ENCODE data around the gene CHMP6. TPM values are rescaled to one million over a fixed set of nuclear protein-coding genes. Genes with fewer than 3 reads are reported as not detected.

CHMP6 gene
- 6.6 and 10.5 TPM in 2 replicates for total RNA-seq (2014; rRNA removed; shearing (Covaris generic))

- DNase-seq (ENCODE audit: low read depth): peak; percentile 71
Observed at GRCh38 chr17:80991645-80992076, at the start of gene CHMP6. TSS of gene CHMP6 (plus strand) at chr17:80991841. CDS start at chr17:80991919, 78 bp downstream.

GRCh38 chr17:80942423-80943345 is 49.0 kb upstream of the CHMP6 start:
- no peak for DNase-seq (ENCODE audit: low read depth)

- no peak for DNase-seq (ENCODE audit: low read depth)
Observed at GRCh38 chr17:80943346-80944145, 48.1 kb upstream of the CHMP6 start.

GRCh38 chr17:80944326-80944725 is 47.3 kb upstream of the CHMP6 start:
- DNase-seq (ENCODE audit: low read depth): no peak

GRCh38 chr17:80945736-80946135 is 45.9 kb upstream of the CHMP6 start:
- DNase-seq (ENCODE audit: low read depth): no peak

- no peak for DNase-seq (ENCODE audit: low read depth)
Observed at GRCh38 chr17:80946449-80946848, 45.2 kb upstream of the CHMP6 start.

GRCh38 chr17:80947200-80947940 is 44.3 kb upstream of the CHMP6 start:
- no peak for DNase-seq (ENCODE audit: low read depth)

- DNase-seq (ENCODE audit: low read depth): no peak
Observed at GRCh38 chr17:80948019-80948975, 43.3 kb upstream of the CHMP6 start.

- no peak for DNase-seq (ENCODE audit: low read depth)
Observed at GRCh38 chr17:80948976-80949450, 42.6 kb upstream of the CHMP6 start.

GRCh38 chr17:80949451-80950421 is 41.9 kb upstream of the CHMP6 start:
- no peak for DNase-seq (ENCODE audit: low read depth)

GRCh38 chr17:80950466-80951120 is 41.0 kb upstream of the CHMP6 start:
- DNase-seq (ENCODE audit: low read depth): no peak

- no peak for DNase-seq (ENCODE audit: low read depth)
Observed at GRCh38 chr17:80951121-80952090, 40.2 kb upstream of the CHMP6 start.

GRCh38 chr17:80952291-80952690 is 39.4 kb upstream of the CHMP6 start:
- no peak for DNase-seq (ENCODE audit: low read depth)

GRCh38 chr17:80953471-80954315 is 37.9 kb upstream of the CHMP6 start:
- no peak for DNase-seq (ENCODE audit: low read depth)

- DNase-seq (ENCODE audit: low read depth): no peak
Observed at GRCh38 chr17:80955078-80955477, 36.6 kb upstream of the CHMP6 start.

- no peak for DNase-seq (ENCODE audit: low read depth)
Observed at GRCh38 chr17:80955671-80956280, 35.9 kb upstream of the CHMP6 start.

All from RPMI7951 (cell line).